H1 (cell line): ENCODE data around the gene WDR48.

ENCODE experiments used
- CBX8 ChIP-seq: fragments of 300-800, 300-1000 bp; sonication (generic); IDR thresholded peaks from 2 replicates; pipeline ENCODE4 v1.7.1; 2016; ENCODE audit warnings: low read depth, low read length, borderline replicate concordance
- EP300 ChIP-seq, 2 experiments: IDR thresholded peaks; 1 replicate in 1 of 2; 2 replicates in 1 of 2; pipeline ENCODE4 v1.6.1; 2011 to 2012; ENCODE audit warnings: low read depth in 2 of 2, low read length in 2 of 2, mild to moderate bottlenecking in 2 of 2, borderline replicate concordance in 1 of 2, inconsistent platforms in 1 of 2, moderate library complexity in 1 of 2
- EZH2 ChIP-seq: fragments of 200-600 bp; sonication (generic); IDR thresholded peaks from 2 replicates; pipeline ENCODE4 v1.7.1; 2012; ENCODE audit warnings: low read depth, mild to moderate bottlenecking, moderate library complexity, low read length, inconsistent platforms; ENCODE audit not compliant: severe bottlenecking
- GABPA ChIP-seq: IDR thresholded peaks from 2 replicates; pipeline ENCODE4 v1.6.1; 2011; ENCODE audit warnings: mild to moderate bottlenecking, low read length, moderate library complexity, borderline replicate concordance; ENCODE audit not compliant: insufficient read depth
- POLR2AphosphoS5 ChIP-seq: IDR thresholded peaks from 2 replicates; pipeline ENCODE4 v1.6.1; 2011; ENCODE audit warnings: low read depth, low read length
- TF ChIP-seq, protein P1 (sequence below), 3 experiments: IDR thresholded peaks; 1 replicate in 2 of 3; 2 replicates in 1 of 3; pipeline versions ENCODE4 v1.5.1 to v1.6.1; 2011; ENCODE audit warnings: low read length in 3 of 3, mild to moderate bottlenecking in 3 of 3, inconsistent platforms in 2 of 3, low read depth in 1 of 3, moderate library complexity in 1 of 3; ENCODE audit not compliant: insufficient read depth in 1 of 3; ENCODE audit errors: control extremely low read depth in 1 of 3

DNA sequence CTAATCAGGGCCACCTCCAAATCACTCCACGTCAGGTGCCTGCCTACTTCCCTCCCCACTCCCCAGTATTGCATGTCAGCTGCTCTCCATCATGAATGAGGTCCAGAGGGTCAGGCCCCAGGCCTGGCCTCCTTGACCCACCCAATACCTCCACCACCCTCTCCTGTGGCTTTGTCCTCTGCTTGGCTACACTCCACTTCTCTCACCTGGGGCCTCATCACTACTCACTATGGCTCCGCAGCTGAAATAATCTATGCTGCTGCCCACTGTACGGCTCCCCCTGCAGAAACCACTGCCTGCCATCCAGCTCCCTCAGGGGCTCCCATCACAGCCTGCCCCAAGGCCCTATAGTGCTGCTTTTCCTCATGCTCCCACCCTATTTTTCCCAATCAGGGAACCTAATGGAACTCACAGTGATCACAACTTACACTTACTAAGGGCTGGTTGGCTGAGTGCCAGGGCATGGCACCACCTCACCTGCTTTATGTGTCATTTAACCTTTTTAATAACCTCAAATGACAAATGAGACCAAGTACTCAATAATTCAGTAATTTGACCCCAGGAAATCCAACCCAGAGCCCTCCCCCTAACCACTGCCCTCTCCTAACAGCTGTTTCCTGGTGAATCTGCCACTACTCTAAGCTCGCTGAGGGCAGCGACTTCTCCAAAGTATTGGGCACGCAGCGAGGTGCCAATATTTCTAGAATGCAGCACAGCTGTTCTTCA lies 53.3 kb downstream of the WDR48 start:
- TF ChIP-seq GABPA (no peak), EZH2 (no peak), EP300 (IDR thresholded peaks at IDR 0.05; ENCODE audit: borderline replicate concordance in 1 of 2, low read depth in 2 of 2, low read length in 2 of 2) (no peak), POLR2AphosphoS5 (no peak), CBX8 (no peak)
- TF ChIP-seq, protein P1, sequence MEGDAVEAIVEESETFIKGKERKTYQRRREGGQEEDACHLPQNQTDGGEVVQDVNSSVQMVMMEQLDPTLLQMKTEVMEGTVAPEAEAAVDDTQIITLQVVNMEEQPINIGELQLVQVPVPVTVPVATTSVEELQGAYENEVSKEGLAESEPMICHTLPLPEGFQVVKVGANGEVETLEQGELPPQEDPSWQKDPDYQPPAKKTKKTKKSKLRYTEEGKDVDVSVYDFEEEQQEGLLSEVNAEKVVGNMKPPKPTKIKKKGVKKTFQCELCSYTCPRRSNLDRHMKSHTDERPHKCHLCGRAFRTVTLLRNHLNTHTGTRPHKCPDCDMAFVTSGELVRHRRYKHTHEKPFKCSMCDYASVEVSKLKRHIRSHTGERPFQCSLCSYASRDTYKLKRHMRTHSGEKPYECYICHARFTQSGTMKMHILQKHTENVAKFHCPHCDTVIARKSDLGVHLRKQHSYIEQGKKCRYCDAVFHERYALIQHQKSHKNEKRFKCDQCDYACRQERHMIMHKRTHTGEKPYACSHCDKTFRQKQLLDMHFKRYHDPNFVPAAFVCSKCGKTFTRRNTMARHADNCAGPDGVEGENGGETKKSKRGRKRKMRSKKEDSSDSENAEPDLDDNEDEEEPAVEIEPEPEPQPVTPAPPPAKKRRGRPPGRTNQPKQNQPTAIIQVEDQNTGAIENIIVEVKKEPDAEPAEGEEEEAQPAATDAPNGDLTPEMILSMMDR (IDR thresholded peaks at IDR 0.05; ENCODE audit: control extremely low read depth in 1 of 3, insufficient read depth in 1 of 3, low read depth in 1 of 3, low read length in 3 of 3): no peak
